ENCODE measurements around the gene PDE5A.

DNA sequence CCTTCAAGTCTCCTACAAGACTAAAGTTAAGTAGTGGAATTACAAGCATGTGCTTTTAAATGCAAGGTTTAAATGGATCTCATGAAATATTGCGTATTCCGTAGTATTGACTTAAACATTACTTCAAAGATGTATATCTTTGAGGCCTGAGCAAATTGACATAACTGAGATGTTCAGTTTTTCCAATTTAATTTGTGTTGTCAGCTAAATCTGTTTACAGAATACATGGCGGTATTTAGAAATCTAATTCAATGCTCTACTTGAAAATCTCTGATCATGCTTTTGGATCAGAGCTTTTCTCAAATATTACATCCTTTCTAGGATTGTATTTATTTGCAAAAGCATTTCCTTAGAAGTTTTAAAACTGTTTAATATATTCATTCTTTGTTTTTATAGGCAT, 47.5 kb upstream of the PDE5A start:
- TF ChIP-seq, protein P1, sequence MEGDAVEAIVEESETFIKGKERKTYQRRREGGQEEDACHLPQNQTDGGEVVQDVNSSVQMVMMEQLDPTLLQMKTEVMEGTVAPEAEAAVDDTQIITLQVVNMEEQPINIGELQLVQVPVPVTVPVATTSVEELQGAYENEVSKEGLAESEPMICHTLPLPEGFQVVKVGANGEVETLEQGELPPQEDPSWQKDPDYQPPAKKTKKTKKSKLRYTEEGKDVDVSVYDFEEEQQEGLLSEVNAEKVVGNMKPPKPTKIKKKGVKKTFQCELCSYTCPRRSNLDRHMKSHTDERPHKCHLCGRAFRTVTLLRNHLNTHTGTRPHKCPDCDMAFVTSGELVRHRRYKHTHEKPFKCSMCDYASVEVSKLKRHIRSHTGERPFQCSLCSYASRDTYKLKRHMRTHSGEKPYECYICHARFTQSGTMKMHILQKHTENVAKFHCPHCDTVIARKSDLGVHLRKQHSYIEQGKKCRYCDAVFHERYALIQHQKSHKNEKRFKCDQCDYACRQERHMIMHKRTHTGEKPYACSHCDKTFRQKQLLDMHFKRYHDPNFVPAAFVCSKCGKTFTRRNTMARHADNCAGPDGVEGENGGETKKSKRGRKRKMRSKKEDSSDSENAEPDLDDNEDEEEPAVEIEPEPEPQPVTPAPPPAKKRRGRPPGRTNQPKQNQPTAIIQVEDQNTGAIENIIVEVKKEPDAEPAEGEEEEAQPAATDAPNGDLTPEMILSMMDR (IDR thresholded peaks at IDR 0.05; ENCODE audit: low read depth, low read length, poor library complexity, severe bottlenecking): no peak
- TF ChIP-seq EZH2phosphoT487 (IDR thresholded peaks at IDR 0.05; ENCODE audit: borderline replicate concordance, low read length): no peak
